HG02870 (cell line): ENCODE results near the gene CCR6.
"Not testable (repeated sequence)": the region's sequence is repeated elsewhere in the genome, so short reads cannot be mapped to it uniquely, and the experiment has no call there.

Experiments
- ATAC-seq: cut with Tn5 transposase; IDR thresholded peaks from one replicate; pipeline ENCODE4 v1.9.1; 2021; ENCODE audit warnings: mild to moderate bottlenecking, moderate library complexity; ENCODE audit not compliant: unreplicated experiment

The CCR6 gene

GRCh38 chr6:167165858-167166471 is 43.1 kb downstream of the CCR6 start:
- no peak for ATAC-seq

- ATAC-seq, result not testable (repeated sequence)
These were observed 44.8 kb downstream of the CCR6 start for GRCh38 chr6:167167699-167168098.

DNA sequence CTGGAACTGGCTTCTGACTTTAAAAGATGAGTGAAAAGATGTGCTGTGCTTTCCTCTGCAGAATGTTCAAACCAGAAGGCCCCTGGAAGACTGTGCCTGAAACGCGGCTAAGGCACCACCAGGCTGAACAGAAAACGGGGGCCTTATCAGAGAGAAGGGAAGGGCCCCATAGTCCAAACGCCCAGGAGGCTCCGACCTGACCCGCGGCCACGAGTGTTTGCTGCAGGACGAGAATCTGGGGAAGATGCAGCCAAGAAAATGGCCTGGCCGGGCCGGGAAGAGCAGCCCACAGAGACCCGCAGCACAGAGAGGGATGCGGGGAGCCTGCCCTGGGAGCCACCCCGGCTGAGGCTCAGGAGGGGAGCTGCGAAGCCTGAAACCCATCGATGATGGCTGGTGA is 45.4 kb downstream of the CCR6 start:
- not testable (repeated sequence) for ATAC-seq

DNA sequence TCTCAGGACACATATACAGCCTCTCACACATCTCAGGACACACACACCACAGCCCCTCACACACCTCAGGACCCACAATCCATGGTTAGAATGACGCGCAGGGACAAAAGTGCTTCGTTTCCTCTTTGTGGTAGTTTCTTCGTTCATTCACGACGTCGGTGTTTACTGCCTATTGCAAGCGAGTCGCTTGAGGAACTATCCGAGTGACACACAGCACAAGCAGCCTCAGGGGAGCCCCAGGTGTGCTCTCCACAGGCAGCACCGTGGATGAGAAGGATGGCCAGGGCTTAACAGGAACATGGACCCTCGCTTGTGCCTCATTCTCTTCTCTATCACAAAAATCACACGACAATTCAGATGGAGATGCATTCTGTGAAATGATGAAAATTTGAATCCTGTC is 47.0 kb downstream of the CCR6 start:
- not testable (repeated sequence) for ATAC-seq

- ATAC-seq, result not testable (repeated sequence)
These were observed 48.4 kb downstream of the CCR6 start for GRCh38 chr6:167171300-167171699.

GRCh38 chr6:167172011-167172410 is 49.1 kb downstream of the CCR6 start:
- ATAC-seq, result not testable (repeated sequence)

- ATAC-seq, result not testable (repeated sequence)
These were observed 54.4 kb downstream of the CCR6 start for GRCh38 chr6:167177271-167177670.

GRCh38 chr6:167178896-167179655 is 56.2 kb downstream of the CCR6 start:
- not testable (repeated sequence) for ATAC-seq

- ATAC-seq, result not testable (repeated sequence)
These were observed 57.2 kb downstream of the CCR6 start for GRCh38 chr6:167180086-167180485.

- not testable (repeated sequence) for ATAC-seq
These were observed 58.5 kb downstream of the CCR6 start for GRCh38 chr6:167181351-167181750.

- ATAC-seq, result peak; percentile 77
These were observed 60.0 kb downstream of the CCR6 start for GRCh38 chr6:167182913-167183314.

- ATAC-seq, result not testable (repeated sequence)
These were observed 62.2 kb downstream of the CCR6 start for GRCh38 chr6:167185101-167185500.

DNA sequence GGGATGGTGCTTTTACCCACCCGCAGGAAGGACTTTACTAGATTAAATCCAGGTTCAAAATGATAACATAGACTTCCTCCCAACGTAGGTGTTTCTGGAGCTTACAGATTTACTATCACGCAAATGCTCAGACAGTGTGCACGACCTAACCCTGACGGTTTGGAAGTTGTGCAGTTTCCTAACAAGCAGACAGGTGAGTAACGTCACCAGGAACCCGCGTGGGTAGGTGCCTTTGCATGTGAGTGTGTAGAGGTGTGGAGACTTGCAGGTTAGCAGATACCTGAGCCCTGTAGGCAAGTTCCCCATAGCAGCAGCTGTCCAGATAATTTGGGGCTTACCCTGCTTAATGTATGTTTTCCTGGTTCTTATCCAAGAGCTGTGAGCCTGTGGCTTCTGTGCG is 64.4 kb downstream of the CCR6 start:
- ATAC-seq, result not testable (repeated sequence)
